ENCODE measurements around the gene CACNA1I. TPM values are rescaled to one million over a fixed set of nuclear protein-coding genes. Genes with fewer than 3 reads are reported as not detected.

CACNA1I gene
- total RNA-seq, 6 experiments from 2014 or later = not detected

DNA sequence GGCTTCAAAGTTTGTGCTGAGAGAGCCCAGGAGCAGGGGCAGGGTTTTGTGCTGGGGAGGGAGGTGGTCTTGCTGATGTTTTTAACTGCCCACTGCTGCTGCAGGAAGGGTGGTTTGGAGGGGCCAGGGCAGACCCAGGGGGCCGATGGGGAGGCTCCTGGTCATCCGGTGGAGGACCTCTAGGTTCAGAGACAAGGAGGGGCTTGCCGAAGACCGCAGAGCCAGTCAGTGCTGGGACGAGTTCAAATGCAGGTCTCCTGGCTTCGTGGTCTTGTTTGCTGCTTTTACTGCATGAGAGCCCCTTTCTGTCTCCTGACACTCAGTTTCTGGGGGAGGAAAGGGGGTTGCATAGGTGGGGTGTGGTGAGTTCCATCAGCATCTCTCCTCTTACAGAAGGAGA, 26.0 kb downstream of the CACNA1I start:
- Mint-ChIP-seq H3K4me3 (no peak overlapping the region), H3K4me1 (ENCODE audit: low read depth) (peaks cover 20% of the 10 kb centered on the region), H3K27ac (no peak overlapping the region), H3K9me3 (no peaks in the 10 kb centered on the region), H3K36me3 (ENCODE audit: low read depth) (no peaks in the 10 kb centered on the region), H3K27me3 (ENCODE audit: insufficient read depth) (peaks cover 14% of the 10 kb centered on the region)
- DNase-seq = no peak
- TF ChIP-seq, protein P1, sequence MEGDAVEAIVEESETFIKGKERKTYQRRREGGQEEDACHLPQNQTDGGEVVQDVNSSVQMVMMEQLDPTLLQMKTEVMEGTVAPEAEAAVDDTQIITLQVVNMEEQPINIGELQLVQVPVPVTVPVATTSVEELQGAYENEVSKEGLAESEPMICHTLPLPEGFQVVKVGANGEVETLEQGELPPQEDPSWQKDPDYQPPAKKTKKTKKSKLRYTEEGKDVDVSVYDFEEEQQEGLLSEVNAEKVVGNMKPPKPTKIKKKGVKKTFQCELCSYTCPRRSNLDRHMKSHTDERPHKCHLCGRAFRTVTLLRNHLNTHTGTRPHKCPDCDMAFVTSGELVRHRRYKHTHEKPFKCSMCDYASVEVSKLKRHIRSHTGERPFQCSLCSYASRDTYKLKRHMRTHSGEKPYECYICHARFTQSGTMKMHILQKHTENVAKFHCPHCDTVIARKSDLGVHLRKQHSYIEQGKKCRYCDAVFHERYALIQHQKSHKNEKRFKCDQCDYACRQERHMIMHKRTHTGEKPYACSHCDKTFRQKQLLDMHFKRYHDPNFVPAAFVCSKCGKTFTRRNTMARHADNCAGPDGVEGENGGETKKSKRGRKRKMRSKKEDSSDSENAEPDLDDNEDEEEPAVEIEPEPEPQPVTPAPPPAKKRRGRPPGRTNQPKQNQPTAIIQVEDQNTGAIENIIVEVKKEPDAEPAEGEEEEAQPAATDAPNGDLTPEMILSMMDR (IDR thresholded peaks at IDR 0.05) = no peak

DNA sequence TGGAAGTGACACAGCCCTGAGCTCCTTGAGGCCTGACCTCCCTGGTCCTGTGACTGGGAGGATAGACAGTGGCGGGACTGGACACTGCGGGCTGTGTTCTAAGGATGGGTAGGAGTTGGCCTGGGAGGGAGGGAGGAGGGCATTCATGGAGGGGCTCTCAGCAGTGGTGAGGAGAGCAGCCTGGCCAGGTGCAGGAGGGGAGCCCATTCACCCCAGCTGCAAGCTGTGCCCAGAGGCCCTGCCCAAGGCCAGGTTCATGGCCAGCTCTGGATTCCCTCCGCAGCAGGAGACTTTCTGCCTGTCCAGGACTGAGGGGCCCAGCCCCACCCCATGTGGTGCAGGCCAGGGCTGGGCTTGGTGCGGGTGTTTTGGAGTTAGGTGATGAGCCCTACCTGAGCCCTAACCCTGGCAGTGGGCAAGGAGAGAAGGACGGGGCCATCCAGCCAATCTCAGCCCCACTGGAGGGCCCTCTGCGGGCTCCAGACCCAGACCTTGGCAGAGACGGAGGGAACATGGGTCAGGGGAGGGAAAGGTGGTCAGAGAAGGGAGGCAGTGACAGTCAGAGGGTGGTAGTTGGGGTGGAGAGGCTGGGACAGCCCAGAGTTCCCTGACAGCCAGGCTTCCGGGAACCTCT, 26.8 kb downstream of the CACNA1I start:
- Mint-ChIP-seq H3K27me3 (ENCODE audit: insufficient read depth) (peaks cover 17% of the 10 kb centered on the region), H3K36me3 (ENCODE audit: low read depth) (no peaks in the 10 kb centered on the region), H3K4me1 (ENCODE audit: low read depth) (peaks cover 15% of the 10 kb centered on the region), H3K9me3 (no peaks in the 10 kb centered on the region), H3K27ac (no peak overlapping the region), H3K4me3 (no peak overlapping the region)
- DNase-seq = no peak
- TF ChIP-seq, protein P1 (IDR thresholded peaks at IDR 0.05) = no peak

DNA sequence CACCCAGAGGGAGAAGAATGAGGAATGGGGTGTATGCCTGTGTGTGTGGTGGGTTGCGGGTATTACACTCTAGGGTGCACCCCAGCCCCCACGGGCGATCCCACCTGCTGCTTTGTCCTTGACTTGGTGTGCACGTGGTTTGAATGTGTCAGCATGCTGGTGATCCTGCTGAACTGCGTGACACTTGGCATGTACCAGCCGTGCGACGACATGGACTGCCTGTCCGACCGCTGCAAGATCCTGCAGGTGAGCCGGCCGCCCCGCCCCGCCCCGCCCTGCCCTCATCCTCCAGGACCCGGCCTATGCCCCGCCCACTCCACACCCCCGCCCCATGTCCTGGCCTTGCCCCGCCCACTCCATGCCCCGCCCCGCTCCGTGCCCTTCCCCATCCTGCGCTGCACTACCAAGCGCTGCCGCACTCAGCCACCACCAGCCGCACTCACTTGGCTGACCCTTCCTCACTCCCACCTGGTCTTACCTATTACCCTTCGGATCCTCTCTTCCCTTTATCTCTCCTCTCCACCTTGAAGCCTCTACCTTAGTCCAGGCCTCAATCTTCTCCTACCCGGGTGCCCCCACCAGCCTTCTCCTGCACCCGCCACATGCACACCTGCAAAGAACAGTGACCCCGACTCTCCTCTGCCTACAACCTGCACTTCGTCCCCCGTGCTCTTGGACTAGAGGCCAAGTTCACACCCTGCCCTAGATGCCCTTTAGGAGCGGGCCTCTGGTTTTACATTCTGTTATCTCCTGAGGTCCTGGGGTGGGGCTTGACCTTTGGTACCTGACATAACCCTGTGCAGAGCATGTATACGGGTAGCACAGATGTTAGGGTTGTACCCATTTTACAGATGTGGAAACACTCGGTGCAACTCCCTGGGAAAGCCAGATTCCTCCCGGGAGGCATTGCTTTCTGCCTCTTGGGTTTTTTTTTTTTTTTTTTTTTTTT, 27.7 kb downstream of the CACNA1I start:
- Mint-ChIP-seq H3K27ac (no peak overlapping the region), H3K4me3 (no peak overlapping the region), H3K4me1 (ENCODE audit: low read depth) (peaks cover 5% of the 10 kb centered on the region), H3K36me3 (ENCODE audit: low read depth) (no peaks in the 10 kb centered on the region), H3K9me3 (peaks cover 4% of the 10 kb centered on the region; the same call in 1 of the 2 replicates), H3K27me3 (ENCODE audit: insufficient read depth) (peaks cover 23% of the 10 kb centered on the region)
- TF ChIP-seq, protein P1 (IDR thresholded peaks at IDR 0.05) = no peak
- DNase-seq = no peak

GRCh38 chr22:39600491-39601179, 30.1 kb downstream of the CACNA1I start:
- Mint-ChIP-seq H3K27ac (no peak overlapping the region), H3K36me3 (ENCODE audit: low read depth) (no peaks in the 10 kb centered on the region)
- no peak for DNase-seq

GRCh38 chr22:39601180-39601535, 30.6 kb downstream of the CACNA1I start:
- DNase-seq = no peak

More at GRCh38 chr22:39600491-39601179, 30.1 kb downstream of the CACNA1I start:
- Mint-ChIP-seq H3K4me3 (no peak overlapping the region), H3K4me1 (ENCODE audit: low read depth) (no peaks in the 10 kb centered on the region), H3K9me3 (peaks cover 7% of the 10 kb centered on the region; the same call in 1 of the 2 replicates), H3K27me3 (ENCODE audit: insufficient read depth) (peaks cover 33% of the 10 kb centered on the region)
- TF ChIP-seq, protein P1 (IDR thresholded peaks at IDR 0.05) = no peak

More at GRCh38 chr22:39601180-39601535, 30.6 kb downstream of the CACNA1I start:
- Mint-ChIP-seq H3K27ac (no peak overlapping the region), H3K36me3 (ENCODE audit: low read depth) (no peaks in the 10 kb centered on the region), H3K27me3 (ENCODE audit: insufficient read depth) (peaks cover 34% of the 10 kb centered on the region), H3K9me3 (peaks cover 7% of the 10 kb centered on the region; the same call in 1 of the 2 replicates), H3K4me3 (no peak overlapping the region), H3K4me1 (ENCODE audit: low read depth) (no peaks in the 10 kb centered on the region)
- TF ChIP-seq, protein P1 (IDR thresholded peaks at IDR 0.05) = peak; percentile 14; the same call in 1 of the 2 replicates
